GM21529 (cell line): ENCODE results near the gene KRTAP10-8.
"Not testable (repeated sequence)": the region's sequence is repeated elsewhere in the genome, so short reads cannot be mapped to it uniquely, and the experiment has no call there.

ENCODE experiments used
- ATAC-seq: cut with Tn5 transposase; IDR thresholded peaks from one replicate; pipeline ENCODE4 v1.9.1; 2021; ENCODE audit not compliant: unreplicated experiment

KRTAP10-8 gene

DNA sequence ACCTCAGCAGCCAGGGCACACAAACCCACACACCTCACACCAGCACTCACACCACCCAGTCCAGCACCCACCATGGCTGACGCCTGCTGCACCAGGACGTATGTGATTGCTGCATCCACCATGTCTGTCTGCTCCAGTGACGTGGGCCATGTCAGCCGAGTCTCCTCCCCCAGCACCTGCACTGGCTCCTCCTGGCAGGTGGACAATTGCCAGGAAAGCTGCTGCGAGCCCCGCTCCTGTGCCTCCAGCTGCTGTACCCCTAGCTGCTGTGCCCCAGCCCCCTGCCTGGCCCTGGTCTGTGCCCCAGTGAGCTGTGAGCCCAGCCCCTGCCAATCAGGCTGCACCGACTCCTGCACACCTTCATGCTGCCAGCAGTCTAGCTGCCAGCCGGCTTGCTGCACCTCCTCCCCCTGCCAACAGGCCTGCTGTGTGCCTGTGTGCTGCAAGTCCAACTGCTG, at the start of gene KRTAP10-8:
Gene KRTAP10-8 (plus strand): TSS at position 51 of the 458 bp plus-strand sequence. CDS start 22 bp downstream, at position 73.
- ATAC-seq = no peak

GRCh38 chr21:44564099-44564498, 47.8 kb upstream of the KRTAP10-8 start:
- no peak for ATAC-seq

DNA sequence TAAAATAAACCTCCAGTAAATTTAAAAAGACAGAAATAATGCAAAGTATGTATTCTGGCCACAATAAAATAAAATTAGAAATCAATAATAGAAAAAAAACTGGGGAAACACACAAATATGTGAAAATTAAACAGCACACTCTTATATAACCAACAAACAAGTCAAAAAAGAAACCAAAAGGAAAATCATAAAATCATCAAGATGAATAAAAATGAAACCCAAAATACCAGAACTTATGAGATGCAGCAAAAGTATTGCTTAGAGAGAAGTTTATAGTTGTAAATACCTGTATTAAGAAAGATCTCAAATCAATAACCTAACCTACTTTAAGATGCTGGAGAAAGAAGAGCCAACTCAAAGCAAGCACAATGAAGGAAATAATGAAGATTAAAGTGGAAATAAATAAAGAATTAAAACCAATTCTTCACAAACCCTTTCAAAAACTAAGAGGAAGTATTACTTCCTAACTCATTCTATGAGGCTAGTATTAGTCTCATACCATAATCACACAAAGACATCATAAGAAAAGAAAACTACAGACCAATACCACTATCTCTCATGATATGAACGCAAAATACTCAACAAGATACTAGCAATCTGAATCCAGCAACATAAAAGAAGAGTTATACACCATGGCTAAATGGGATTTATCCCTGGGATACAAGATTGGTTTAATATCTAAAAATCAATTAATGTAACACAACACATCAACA, 46.8 kb upstream of the KRTAP10-8 start:
- ATAC-seq = no peak

- ATAC-seq = no peak
Measured at GRCh38 chr21:44566403-44566802, 45.5 kb upstream of the KRTAP10-8 start.

- ATAC-seq = no peak
Measured at GRCh38 chr21:44567481-44568171, 44.3 kb upstream of the KRTAP10-8 start.

- no peak for ATAC-seq
Measured at GRCh38 chr21:44568261-44568660, 43.6 kb upstream of the KRTAP10-8 start.

DNA sequence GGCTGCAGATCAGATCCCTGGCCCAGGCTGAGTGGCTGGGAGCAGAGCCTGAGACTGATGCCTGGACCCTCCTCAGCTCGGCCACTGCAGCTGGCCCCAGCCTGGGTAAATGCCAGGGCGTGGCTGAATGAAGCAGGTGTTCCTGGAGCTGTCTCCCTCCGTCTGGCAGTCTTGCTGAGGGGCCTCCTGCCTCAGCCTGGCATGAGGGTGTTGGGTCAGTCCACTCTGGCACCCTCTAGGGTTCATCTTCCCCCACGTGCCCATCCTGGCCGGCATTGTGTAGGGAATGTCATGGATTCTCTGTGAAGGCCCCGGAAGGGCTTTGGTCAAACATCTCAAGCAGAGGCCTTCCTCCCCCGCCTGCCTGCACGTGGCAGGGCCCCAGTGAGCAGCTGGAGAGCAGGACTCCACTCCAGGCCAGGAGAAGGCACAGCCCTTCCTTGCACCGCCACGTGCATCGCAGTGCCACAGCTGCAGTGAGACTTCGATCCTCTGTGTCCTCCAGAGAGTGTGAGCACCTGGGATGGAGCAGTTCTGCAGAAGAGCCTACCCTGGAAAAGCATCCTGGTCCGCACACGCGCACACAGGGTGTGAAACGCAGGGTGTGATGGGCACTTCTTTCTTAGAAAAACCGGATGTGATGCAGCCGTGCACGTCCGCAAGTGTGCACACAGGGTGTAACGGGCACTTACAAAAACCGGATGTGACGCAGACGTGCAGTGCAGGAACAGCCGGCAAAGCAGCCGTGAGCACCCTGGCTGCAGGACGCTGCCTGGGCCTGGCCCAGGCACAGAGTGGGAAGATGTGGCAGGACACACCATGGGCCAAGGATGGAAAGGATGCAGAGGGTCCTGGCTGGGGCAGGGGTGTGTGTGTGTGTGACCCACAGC, 43.0 kb upstream of the KRTAP10-8 start:
- no peak for ATAC-seq

GRCh38 chr21:44569861-44570517, 41.9 kb upstream of the KRTAP10-8 start:
- ATAC-seq = no peak

DNA sequence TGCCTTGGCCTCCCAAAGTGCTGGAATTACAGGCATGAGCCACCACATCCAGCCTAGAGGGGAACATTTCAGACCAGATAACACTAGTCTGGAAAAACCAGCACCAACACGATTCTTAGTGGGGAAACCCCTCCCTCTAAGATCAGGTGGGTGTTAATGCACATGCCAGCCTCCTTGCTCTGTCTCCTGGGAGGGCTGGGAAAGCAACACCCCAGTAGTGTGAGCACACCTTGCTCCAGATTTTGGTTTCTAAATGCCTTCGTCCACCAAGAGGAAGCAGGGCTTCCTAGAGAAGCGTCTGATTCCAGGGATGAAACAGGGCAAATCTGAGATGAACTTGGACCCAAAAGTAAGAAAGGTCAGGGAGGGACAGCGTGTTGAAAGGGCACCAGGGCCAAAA, 40.6 kb upstream of the KRTAP10-8 start:
- ATAC-seq = no peak

GRCh38 chr21:44571844-44572782, 39.8 kb upstream of the KRTAP10-8 start:
- ATAC-seq = no peak

DNA sequence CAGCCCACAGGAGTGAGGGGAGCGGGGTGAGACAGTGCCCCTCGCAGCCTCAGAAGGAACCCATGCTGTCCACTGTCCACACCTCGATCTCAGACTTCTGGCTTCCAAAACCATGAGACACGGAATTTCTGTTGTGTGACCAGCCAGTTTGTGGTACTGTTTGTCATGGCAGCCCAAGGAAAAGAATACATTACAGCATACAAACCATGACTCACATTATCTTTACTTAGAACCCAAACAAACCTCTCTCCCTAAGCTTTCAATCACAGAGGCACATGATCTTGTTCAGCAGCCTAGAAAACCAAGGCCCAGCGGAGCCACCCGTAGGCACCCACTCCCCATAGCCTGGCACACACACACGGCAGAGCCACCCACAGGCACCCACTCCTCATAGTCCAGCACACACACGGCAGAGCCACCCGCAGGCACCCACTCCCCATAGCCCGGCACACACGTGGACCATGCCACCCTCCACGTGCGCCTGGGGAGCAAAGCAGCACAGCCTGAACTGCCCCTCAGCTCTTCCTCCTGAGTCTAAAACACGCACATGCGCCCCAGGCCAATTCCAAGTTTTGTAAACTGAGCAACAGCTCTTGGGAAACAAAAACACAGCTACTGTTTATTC, 38.8 kb upstream of the KRTAP10-8 start:
- ATAC-seq = no peak

GRCh38 chr21:44573630-44574456, 38.0 kb upstream of the KRTAP10-8 start, which contains the start of gene KRTAP10-4:
Gene KRTAP10-4 (plus strand): TSS chr21:44573729. CDS start chr21:44573759, 30 bp downstream.
- ATAC-seq = not testable (repeated sequence)

DNA sequence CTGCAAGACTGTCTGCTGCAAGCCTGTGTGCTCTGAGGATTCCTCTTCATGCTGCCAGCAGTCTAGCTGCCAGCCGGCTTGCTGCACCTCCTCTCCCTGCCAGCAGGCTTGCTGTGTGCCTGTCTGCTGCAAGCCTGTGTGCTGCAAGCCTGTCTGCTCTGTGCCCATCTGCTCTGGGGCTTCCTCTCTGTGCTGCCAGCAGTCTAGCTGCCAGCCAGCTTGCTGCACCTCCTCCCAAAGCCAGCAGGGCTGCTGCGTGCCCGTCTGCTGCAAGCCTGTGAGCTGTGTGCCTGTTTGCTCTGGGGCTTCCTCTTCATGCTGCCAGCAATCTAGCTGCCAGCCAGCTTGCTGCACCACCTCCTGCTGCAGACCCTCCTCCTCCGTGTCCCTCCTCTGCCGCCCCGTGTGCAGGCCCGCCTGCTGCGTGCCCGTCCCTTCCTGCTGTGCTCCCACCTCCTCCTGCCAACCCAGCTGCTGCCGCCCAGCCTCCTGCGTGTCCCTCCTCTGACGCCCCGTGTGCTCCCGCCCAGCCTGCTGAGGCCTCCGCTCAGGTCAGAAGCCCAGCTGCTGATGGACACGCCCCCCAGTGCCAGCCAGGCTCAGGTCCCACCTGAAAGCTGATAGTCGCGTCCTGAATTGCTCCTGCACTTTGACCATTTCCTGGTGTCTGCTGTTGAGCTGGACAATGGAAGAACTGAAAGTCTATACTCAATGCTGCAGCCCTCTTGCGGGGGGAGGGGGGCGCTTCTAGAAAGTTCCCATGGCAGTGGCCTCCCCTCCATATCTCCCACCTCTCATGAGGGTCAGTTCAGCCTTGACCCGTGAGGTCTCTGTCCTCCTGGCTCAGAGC, 37.2 kb upstream of the KRTAP10-8 start:
- ATAC-seq = no peak

GRCh38 chr21:44575307-44576024, 36.4 kb upstream of the KRTAP10-8 start:
- ATAC-seq = no peak

DNA sequence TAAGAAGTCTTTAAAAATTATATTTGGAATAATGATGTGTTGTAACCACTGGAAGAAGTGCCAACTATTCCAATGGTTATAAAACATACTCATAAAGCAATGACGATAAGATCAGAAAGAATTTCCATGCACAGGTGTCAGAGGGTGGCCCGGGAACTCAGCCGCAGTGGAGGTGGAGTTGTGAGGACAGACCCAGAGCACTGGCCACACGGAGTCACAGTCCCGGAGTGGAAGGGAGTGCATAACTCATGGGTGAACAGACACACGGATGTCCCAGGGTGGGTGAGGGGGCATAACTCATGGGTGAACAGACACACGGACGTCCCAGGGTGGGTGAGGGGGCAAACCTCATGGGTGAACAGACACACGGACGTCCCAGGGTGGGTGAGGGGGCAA, 35.9 kb upstream of the KRTAP10-8 start:
- ATAC-seq = no peak

- no peak for ATAC-seq
Measured at GRCh38 chr21:44578371-44579055, 33.4 kb upstream of the KRTAP10-8 start.
